PC-3 (cell line): ENCODE measurements around the gene PTPRE. TPM values are rescaled to one million over a fixed set of nuclear protein-coding genes. Genes with fewer than 3 reads are reported as not detected.

Experiments used
- ATAC-seq: fragments of 200-7000 bp; cut with Tn5 transposase; 2 replicates; pipeline ENCODE4 v1.9.1; 2020; ENCODE audit warnings: mild to moderate bottlenecking, moderate library complexity
- BruUV-seq: library from RNA; stranded (reverse); fragments of 400-500 nt; replicated peaks from 2 replicates; lab custom pipeline; 2021; lab: Mats Ljungman, UMichigan
- CTCF ChIA-PET: fragments of 300-600 bp; sonication (Branson Sonifier 250); formaldehyde crosslinking; loops from one replicate; lab custom pipeline; 2022; ENCODE audit warnings: antibody characterized with exemption; lab: Charles Lee
- POLR2A ChIA-PET: fragments of 300-600 bp; sonication (Branson Sonifier 250); formaldehyde crosslinking; loops from one replicate; lab custom pipeline; 2022; ENCODE audit warnings: antibody characterized with exemption; ENCODE audit not compliant: unreplicated experiment; lab: Charles Lee
- DNase-seq: peaks from one replicate; pipeline ENCODE4 v3.0.0-alpha.2; 2015
- H2AFZ ChIP-seq: fragments of 300-600 bp; sonication (generic); 2 replicates; pipeline ENCODE4 v1.6.0; 2016; ENCODE audit warnings: antibody characterized with exemption, low read length
- H3F3A ChIP-seq: fragments of 300-600 bp; sonication (generic); one replicate; pipeline ENCODE4 v1.6.0; 2017; ENCODE audit warnings: antibody characterized with exemption, low read length, control low read depth, mild to moderate bottlenecking; ENCODE audit not compliant: unreplicated experiment
- H3K27ac ChIP-seq: fragments of 300-600 bp; sonication (generic); 2 replicates; pipeline ENCODE4 v1.5.1; 2016; ENCODE audit warnings: mild to moderate bottlenecking, low read length
- H3K27me3 ChIP-seq: fragments of 300-600 bp; sonication (generic); 2 replicates; pipeline ENCODE4 v1.6.1; 2016; ENCODE audit warnings: low read length, mixed read lengths
- H3K36me3 ChIP-seq: fragments of 300-600 bp; sonication (generic); 2 replicates; pipeline ENCODE4 v1.6.1; 2016; ENCODE audit warnings: low read depth, mixed run types, low read length, mixed read lengths
- H3K4me1 ChIP-seq: fragments of 300-600 bp; sonication (generic); 2 replicates; pipeline ENCODE4 v1.5.1; 2016; ENCODE audit warnings: low read length; ENCODE audit not compliant: insufficient read depth
- H3K4me2 ChIP-seq: fragments of 300-600 bp; sonication (generic); 2 replicates; pipeline ENCODE4 v1.6.0; 2016; ENCODE audit warnings: low read length
- H3K4me3 ChIP-seq: fragments of 300-600 bp; sonication (generic); 2 replicates; pipeline ENCODE4 v1.5.1; 2016; ENCODE audit warnings: mild to moderate bottlenecking, low read length, mixed read lengths
- H3K79me2 ChIP-seq: fragments of 300-600 bp; sonication (generic); 2 replicates; pipeline ENCODE4 v1.6.1; 2017; ENCODE audit warnings: low read length, mixed read lengths
- H3K9ac ChIP-seq: fragments of 300-600 bp; sonication (generic); 2 replicates; pipeline ENCODE4 v1.6.0; 2016; ENCODE audit warnings: mild to moderate bottlenecking, low read length
- H3K9me2 ChIP-seq: fragments of 300-600 bp; sonication (generic); replicated peaks from 2 replicates; pipeline ENCODE4 v1.6.1; 2016; ENCODE audit warnings: mixed run types, low read length, mixed read lengths
- H3K9me3 ChIP-seq: fragments of 300-600 bp; sonication (generic); 2 replicates; pipeline ENCODE4 v1.6.1; 2016; ENCODE audit warnings: low read length, mixed read lengths
- H4K20me1 ChIP-seq: fragments of 300-600 bp; sonication (generic); 2 replicates; pipeline ENCODE4 v1.6.1; 2016; ENCODE audit warnings: low read length, mixed read lengths
- EZH2 ChIP-seq: fragments of 300-600 bp; sonication (generic); IDR thresholded peaks from one replicate; pipeline ENCODE4 v1.6.1; 2017; ENCODE audit warnings: antibody characterized with exemption, mild to moderate bottlenecking, low read length; ENCODE audit not compliant: unreplicated experiment
- EZH2phosphoT487 ChIP-seq: fragments of 300-600 bp; sonication (generic); IDR thresholded peaks from 2 replicates; pipeline ENCODE4 v1.6.1; 2018; ENCODE audit warnings: mild to moderate bottlenecking, antibody characterized with exemption, low read length, borderline replicate concordance
- intact Hi-C: fragments of 100-400 bp; cut with micrococcal nuclease; formaldehyde crosslinking; loops from 2 replicates; pipeline ENCODE4 v1.9.0; 2023
- total RNA-seq: library from RNA; depleted of rRNA; stranded (reverse); fragments of >200 nt; gene quantifications from 2 replicates; pipeline ENCODE4 v1.2.3, GENCODE V29; 2014
- TF ChIP-seq, protein P1 (sequence below): fragments of 300-600 bp; sonication (generic); conservative IDR thresholded peaks from 2 replicates; pipeline ENCODE4 v1.5.1; 2017; ENCODE audit warnings: antibody characterized with exemption, low read depth, mild to moderate bottlenecking, low read length

The PTPRE gene
- total RNA-seq, 1 experiment from 2014 or later, result 3.1 TPM

DNA sequence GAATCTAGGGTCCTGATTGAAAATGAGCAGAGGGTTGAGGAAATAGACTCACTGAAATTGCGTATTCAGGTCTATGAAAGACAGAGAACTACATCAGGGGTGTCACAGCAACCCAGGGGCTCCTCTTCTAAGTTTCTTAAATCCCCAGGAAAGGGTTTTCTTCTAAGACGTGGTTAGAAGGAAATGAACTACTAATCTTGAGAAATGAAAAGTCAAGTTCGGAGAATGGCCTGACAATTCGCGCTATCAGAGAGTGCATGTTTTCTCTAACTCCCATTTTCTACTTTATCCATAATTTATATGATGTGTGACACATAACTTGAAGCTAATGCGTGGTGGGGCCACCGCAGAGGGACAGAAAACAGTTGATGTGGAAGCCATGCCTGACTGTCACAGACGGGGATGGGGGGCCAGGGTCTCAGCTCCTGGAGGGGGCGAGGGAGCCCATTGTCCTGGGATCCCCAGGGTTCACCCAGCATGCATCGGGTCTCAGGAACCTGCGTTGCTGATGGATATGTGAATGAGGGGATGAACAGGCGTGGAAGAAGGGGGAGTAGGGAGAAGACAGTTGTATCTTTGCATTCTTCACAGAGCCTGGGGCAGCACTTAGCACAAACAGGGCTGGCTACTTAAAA is 86.3 kb downstream of the PTPRE start:
- no peak overlapping the region for H3K27ac ChIP-seq
- H3K4me3 ChIP-seq, result no peak overlapping the region
- H4K20me1 ChIP-seq, result no peaks in the 10 kb centered on the region
- no peaks in the 10 kb centered on the region for H3K9me3 ChIP-seq
- no peak overlapping the region for H2AFZ ChIP-seq
- ATAC-seq (no peak), DNase-seq (no peak)
- H3F3A ChIP-seq, result no peaks in the 10 kb centered on the region
- H3K27me3 ChIP-seq, result peaks cover 29% of the 10 kb centered on the region
- H3K9ac ChIP-seq, result no peak overlapping the region
- TF ChIP-seq, protein P1, sequence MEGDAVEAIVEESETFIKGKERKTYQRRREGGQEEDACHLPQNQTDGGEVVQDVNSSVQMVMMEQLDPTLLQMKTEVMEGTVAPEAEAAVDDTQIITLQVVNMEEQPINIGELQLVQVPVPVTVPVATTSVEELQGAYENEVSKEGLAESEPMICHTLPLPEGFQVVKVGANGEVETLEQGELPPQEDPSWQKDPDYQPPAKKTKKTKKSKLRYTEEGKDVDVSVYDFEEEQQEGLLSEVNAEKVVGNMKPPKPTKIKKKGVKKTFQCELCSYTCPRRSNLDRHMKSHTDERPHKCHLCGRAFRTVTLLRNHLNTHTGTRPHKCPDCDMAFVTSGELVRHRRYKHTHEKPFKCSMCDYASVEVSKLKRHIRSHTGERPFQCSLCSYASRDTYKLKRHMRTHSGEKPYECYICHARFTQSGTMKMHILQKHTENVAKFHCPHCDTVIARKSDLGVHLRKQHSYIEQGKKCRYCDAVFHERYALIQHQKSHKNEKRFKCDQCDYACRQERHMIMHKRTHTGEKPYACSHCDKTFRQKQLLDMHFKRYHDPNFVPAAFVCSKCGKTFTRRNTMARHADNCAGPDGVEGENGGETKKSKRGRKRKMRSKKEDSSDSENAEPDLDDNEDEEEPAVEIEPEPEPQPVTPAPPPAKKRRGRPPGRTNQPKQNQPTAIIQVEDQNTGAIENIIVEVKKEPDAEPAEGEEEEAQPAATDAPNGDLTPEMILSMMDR, result no peak
- TF ChIP-seq EZH2phosphoT487, result no peak
- no peak for TF ChIP-seq EZH2
- no peaks in the 10 kb centered on the region for H3K36me3 ChIP-seq
- BruUV-seq, result no TSS peak
- ChIA-PET CTCF (no interaction called here), POLR2A (no interaction called here)
- H3K4me2 ChIP-seq, result no peak overlapping the region
- intact Hi-C loops, result no loop called here
- H3K9me2 ChIP-seq, result no peaks in the 10 kb centered on the region
- H3K4me1 ChIP-seq, result peaks cover 15% of the 10 kb centered on the region
- H3K79me2 ChIP-seq, result no peaks in the 10 kb centered on the region

DNA sequence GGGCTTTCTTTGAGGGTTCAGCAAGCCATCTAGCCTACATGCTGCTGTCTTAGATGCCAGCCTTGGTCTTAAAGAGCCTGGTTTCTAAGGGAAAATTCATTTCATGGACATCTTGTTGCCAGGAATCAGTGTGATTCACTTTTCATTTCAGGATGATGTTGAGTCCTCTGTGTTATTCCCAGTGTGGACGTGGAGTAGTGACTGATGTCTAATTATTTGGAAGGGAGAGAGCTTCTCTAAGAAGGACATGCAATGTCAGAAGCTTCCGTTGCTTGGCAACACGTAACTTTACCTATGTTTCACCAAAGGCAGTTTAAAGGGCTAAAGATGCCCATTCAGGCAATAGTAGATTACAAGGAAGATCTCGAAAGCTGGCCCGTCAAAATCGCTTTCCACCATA is 89.0 kb downstream of the PTPRE start:
- Histone ChIP-seq H3K9me2 (no peaks in the 10 kb centered on the region), H3K4me1 (peaks cover 10% of the 10 kb centered on the region), H2AFZ (no peak overlapping the region), H3K36me3 (no peaks in the 10 kb centered on the region), H3K4me2 (no peak overlapping the region), H3K4me3 (no peak overlapping the region), H3F3A (no peaks in the 10 kb centered on the region), H3K27ac (no peak overlapping the region), H3K79me2 (no peaks in the 10 kb centered on the region), H4K20me1 (no peaks in the 10 kb centered on the region), H3K9ac (no peak overlapping the region), H3K27me3 (peaks cover 49% of the 10 kb centered on the region), H3K9me3 (no peaks in the 10 kb centered on the region)
- no TSS peak for BruUV-seq
- ChIA-PET POLR2A (no interaction called here), CTCF (no interaction called here)
- no peak for ATAC-seq
- intact Hi-C loops, result no loop called here
- TF ChIP-seq, protein P1, result no peak
- TF ChIP-seq EZH2, result no peak
- no peak for TF ChIP-seq EZH2phosphoT487
- no peak for DNase-seq

DNA sequence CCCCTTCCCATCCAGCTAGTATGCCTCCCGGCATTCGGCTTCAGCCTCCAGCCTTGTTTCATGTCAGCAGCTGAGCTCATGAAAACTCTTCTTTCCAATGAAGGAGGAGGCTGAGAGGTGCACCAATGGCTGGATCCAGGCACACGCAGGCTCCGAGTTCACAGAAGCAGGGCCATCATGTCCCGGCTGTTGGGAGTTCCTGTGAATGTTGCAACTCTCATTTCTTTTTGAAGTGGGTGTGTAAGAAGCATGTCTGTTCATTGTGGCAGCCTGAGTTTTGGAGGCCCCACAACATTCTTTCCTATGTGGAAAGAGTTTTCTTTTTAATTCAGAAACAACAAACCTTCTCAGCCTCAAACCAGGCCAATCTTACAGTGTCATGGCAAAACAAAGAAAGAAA is 89.7 kb downstream of the PTPRE start:
- intact Hi-C loops, result no loop called here
- Histone ChIP-seq H3K9ac (no peak overlapping the region), H2AFZ (no peak overlapping the region), H3K4me3 (no peak overlapping the region), H3K4me2 (no peak overlapping the region), H3K27ac (no peak overlapping the region), H3K79me2 (no peaks in the 10 kb centered on the region), H3K27me3 (peaks cover 49% of the 10 kb centered on the region), H3K9me3 (no peaks in the 10 kb centered on the region), H3F3A (no peaks in the 10 kb centered on the region), H3K36me3 (no peaks in the 10 kb centered on the region), H4K20me1 (no peaks in the 10 kb centered on the region), H3K9me2 (no peaks in the 10 kb centered on the region), H3K4me1 (peaks cover 4% of the 10 kb centered on the region)
- BruUV-seq, result no TSS peak
- TF ChIP-seq, protein P1, result no peak
- no peak for TF ChIP-seq EZH2
- ATAC-seq, result no peak
- no peak for DNase-seq
- ChIA-PET CTCF (no interaction called here), POLR2A (no interaction called here)
